ENCODE results near the gene PRKACG. TPM values are rescaled to one million over a fixed set of nuclear protein-coding genes. Genes with fewer than 3 reads are reported as not detected.

The PRKACG gene
- total and polyA plus RNA-seq, 2 of the 8 experiments (the other 6 are each of a cell fraction or from before 2014, with no cell fraction given), result not detected

DNA sequence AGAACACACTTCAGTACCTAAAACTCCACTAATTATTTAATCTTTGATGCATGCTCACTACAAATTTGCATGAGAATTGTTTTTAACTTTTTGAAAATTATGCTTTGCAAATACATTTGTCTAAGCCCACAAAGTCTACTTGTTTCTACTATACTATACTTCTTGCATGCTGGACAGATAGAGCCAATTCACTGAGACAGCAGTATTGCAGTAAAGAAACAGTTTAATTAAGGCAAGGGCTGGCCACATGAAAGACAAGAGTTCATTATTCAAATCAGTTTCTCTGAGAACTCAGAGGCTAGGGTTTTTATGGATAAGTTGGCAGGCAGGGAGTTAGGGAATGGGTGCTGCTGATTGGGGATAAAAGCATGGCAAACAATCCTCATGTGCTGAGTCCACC is 15.6 kb upstream of the PRKACG start:
- no peaks in the 10 kb centered on the region for H3K79me1 ChIP-seq (ENCODE audit: low read depth, low read length)

More for the DNA sequence above, 15.6 kb upstream of the PRKACG start:
- no peak for FAIRE-seq
- H3K9me3 ChIP-seq (ENCODE audit: insufficient read depth in 2 of 2, low read depth in 1 of 2, low read length in 1 of 2), result peaks cover 4 to 5% of the 10 kb centered on the region in 2 experiments; a peak in 2 of 4 replicates
- no peak overlapping the region for H3K14ac ChIP-seq (ENCODE audit: insufficient read length)
- no peak for TF ChIP-seq HDAC6 (IDR thresholded peaks at IDR 0.05; ENCODE audit: low read depth, low read length)
- TF ChIP-seq, protein P1, sequence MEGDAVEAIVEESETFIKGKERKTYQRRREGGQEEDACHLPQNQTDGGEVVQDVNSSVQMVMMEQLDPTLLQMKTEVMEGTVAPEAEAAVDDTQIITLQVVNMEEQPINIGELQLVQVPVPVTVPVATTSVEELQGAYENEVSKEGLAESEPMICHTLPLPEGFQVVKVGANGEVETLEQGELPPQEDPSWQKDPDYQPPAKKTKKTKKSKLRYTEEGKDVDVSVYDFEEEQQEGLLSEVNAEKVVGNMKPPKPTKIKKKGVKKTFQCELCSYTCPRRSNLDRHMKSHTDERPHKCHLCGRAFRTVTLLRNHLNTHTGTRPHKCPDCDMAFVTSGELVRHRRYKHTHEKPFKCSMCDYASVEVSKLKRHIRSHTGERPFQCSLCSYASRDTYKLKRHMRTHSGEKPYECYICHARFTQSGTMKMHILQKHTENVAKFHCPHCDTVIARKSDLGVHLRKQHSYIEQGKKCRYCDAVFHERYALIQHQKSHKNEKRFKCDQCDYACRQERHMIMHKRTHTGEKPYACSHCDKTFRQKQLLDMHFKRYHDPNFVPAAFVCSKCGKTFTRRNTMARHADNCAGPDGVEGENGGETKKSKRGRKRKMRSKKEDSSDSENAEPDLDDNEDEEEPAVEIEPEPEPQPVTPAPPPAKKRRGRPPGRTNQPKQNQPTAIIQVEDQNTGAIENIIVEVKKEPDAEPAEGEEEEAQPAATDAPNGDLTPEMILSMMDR (IDR thresholded peaks at IDR 0.05; ENCODE audit: control extremely low read depth in 1 of 3, insufficient read depth in 1 of 3, low read depth in 1 of 3, low read length in 3 of 3), result no peak
- no peak for TF ChIP-seq POLR2A (IDR thresholded peaks at IDR 0.05; ENCODE audit: control extremely low read depth in 1 of 2, low read depth in 2 of 2, low read length in 2 of 2)
- no peak for TF ChIP-seq NRF1 (IDR thresholded peaks at IDR 0.05; ENCODE audit: low read depth, low read length)
- no peak for TF ChIP-seq TCF12 (IDR thresholded peaks at IDR 0.05; ENCODE audit: low read depth, low read length)
- no peak for TF ChIP-seq GTF2F1 (IDR thresholded peaks at IDR 0.05; ENCODE audit: borderline replicate concordance, low read depth, low read length)
- no peak for TF ChIP-seq SP4 (IDR thresholded peaks at IDR 0.05; ENCODE audit: low read length)
- CTCF ChIA-PET (ENCODE audit: partially characterized antibody), result interaction anchor here (1.8 kb wide), 1 partner anchor 27 kb away, joined by 6 read pairs; no protein-coding TSS in a partner anchor
- H3K4ac ChIP-seq (replicated peaks; ENCODE audit: insufficient read length, low read depth, low read length), result no peak overlapping the region
- no peaks in the 10 kb centered on the region for H3K36me3 ChIP-seq (ENCODE audit: control insufficient read depth in 2 of 4, insufficient read depth in 4 of 4, low read length in 3 of 4)
- no peak overlapping the region for H4K8ac ChIP-seq (ENCODE audit: extremely low read depth, insufficient read depth, low read length)
- H3K9ac ChIP-seq (replicated peaks in 1 of 4; ENCODE audit: extremely low read depth in 1 of 4, low read depth in 3 of 4, low read length in 3 of 4), result no peak overlapping the region
- no peaks in the 10 kb centered on the region for H3K27me3 ChIP-seq (replicated peaks in 1 of 4; ENCODE audit: control insufficient read depth in 3 of 4, extremely low read depth in 1 of 4, insufficient read depth in 3 of 4, low read length in 3 of 4)
- no peak overlapping the region for H2BK120ac ChIP-seq (replicated peaks; ENCODE audit: low read depth, low read length)
- no peaks in the 10 kb centered on the region for H3K23me2 ChIP-seq (ENCODE audit: low read depth, low read length)
- POLR2A ChIA-PET (ENCODE audit: partially characterized antibody), result no interaction called here
- H2BK20ac ChIP-seq (ENCODE audit: low read length), result no peak overlapping the region
- H4K20me1 ChIP-seq (replicated peaks in 1 of 2; ENCODE audit: control insufficient read depth in 1 of 2, insufficient read depth in 2 of 2, low read length in 2 of 2), result no peaks in the 10 kb centered on the region
- no peak overlapping the region for H3K18ac ChIP-seq (ENCODE audit: extremely low read depth, low read length)
- no peak overlapping the region for H2AFZ ChIP-seq (ENCODE audit: low read length)
- no peak overlapping the region for H2AK5ac ChIP-seq (ENCODE audit: low read depth, low read length)
- no peak overlapping the region for H3K4me2 ChIP-seq (ENCODE audit: insufficient read depth in 1 of 2, low read depth in 2 of 2, low read length in 2 of 2)
- H2BK5ac ChIP-seq (ENCODE audit: low read depth, low read length), result no peak overlapping the region
- H2BK12ac ChIP-seq (ENCODE audit: low read depth, low read length), result no peak overlapping the region
- H4K91ac ChIP-seq (replicated peaks; ENCODE audit: insufficient read length, low read length), result no peak overlapping the region
- H3K23ac ChIP-seq (ENCODE audit: insufficient read length), result no peak overlapping the region
- H3K4me1 ChIP-seq (replicated peaks in 1 of 4; ENCODE audit: control insufficient read depth in 3 of 4, insufficient read depth in 4 of 4, low read length in 3 of 4), result peaks cover 0 to 2% (median 0%) of the 10 kb centered on the region in 4 experiments; a peak in 1 of 7 replicates
- no peak overlapping the region for H2BK15ac ChIP-seq (ENCODE audit: low read length)
- H3K27ac ChIP-seq (ENCODE audit: low read depth, low read length), result no peak overlapping the region
- no peak for DNase-seq (ENCODE audit: low read depth in 1 of 2, low spot score in 2 of 2)
- H3K79me2 ChIP-seq (ENCODE audit: control insufficient read depth in 1 of 2, insufficient read depth in 2 of 2, low read length in 2 of 2), result no peaks in the 10 kb centered on the region
- H3K56ac ChIP-seq (replicated peaks; ENCODE audit: insufficient read length, low read depth, low read length), result no peak overlapping the region
- H4K5ac ChIP-seq (ENCODE audit: insufficient read length, low read depth, low read length), result no peak overlapping the region
- H3K4me3 ChIP-seq (ENCODE audit: extremely low read depth in 1 of 4, insufficient read depth in 2 of 4, low read depth in 3 of 4, low read length in 4 of 4), result no peak overlapping the region

Data from H1 (cell line).